Heart left ventricle (tissue), 16 donors: ENCODE data around the gene GAGE12J. TPM values are rescaled to one million over a fixed set of nuclear protein-coding genes. Genes with fewer than 3 reads are reported as not detected.

Experiments used
- ATAC-seq, 4 donors: fragments of 200-7000 bp; cut with Tn5 transposase; one replicate each; pipeline ENCODE4 v1.9.1; 2020 to 2022; ENCODE audit warnings: moderate library complexity in 4 of 4, mild to moderate bottlenecking in 3 of 4, moderate number of reproducible peaks in 1 of 4
- DNase-seq, 5 donors: peaks; one replicate each; pipeline ENCODE4 v3.0.0-alpha.2; 2020
- H3K27ac ChIP-seq, 12 donors: fragments of 200-600 bp; sonication (generic) in 4 of 12; one replicate each; pipeline versions ENCODE4 v1.5.0 to v1.8.0; 2016 to 2022; ENCODE audit warnings: mild to moderate bottlenecking in 2 of 12
- H3K27me3 ChIP-seq, 9 donors: fragments of 200-600 bp; sonication (generic) in 2 of 9; one replicate each; pipeline versions ENCODE4 v1.5.1 to v1.8.0; 2016 to 2022; ENCODE audit warnings: mild to moderate bottlenecking in 3 of 9
- H3K36me3 ChIP-seq, 9 donors: fragments of 200-600 bp; sonication (generic) in 2 of 9; one replicate each; pipeline versions ENCODE4 v1.5.0 to v1.8.0; 2018 to 2022; ENCODE audit warnings: mild to moderate bottlenecking in 2 of 9
- H3K4me1 ChIP-seq, 12 donors: fragments of 200-600 bp; sonication (generic) in 4 of 12; one replicate each; pipeline versions ENCODE4 v1.5.0 to v1.8.0; 2016 to 2022; ENCODE audit warnings: mild to moderate bottlenecking in 3 of 12
- H3K4me3 ChIP-seq, 12 donors: fragments of 200-600 bp; sonication (generic) in 4 of 12; one replicate each; pipeline versions ENCODE4 v1.5.0 to v1.8.0; 2017 to 2022; ENCODE audit warnings: mild to moderate bottlenecking in 9 of 12, moderate library complexity in 4 of 12
- H3K9me3 ChIP-seq, 12 donors: fragments of 200-600 bp; sonication (generic) in 4 of 12; one replicate each; pipeline versions ENCODE4 v1.5.0 to v1.8.0; 2016 to 2022; ENCODE audit warnings: mild to moderate bottlenecking in 1 of 12
- CTCF ChIP-seq, 12 donors: fragments of 200-600 bp; sonication (generic) in 4 of 12; IDR thresholded peaks; one replicate each; pipeline versions ENCODE4 v1.5.0 to v1.8.0; 2018 to 2022; ENCODE audit warnings: antibody characterized with exemption in 12 of 12, mild to moderate bottlenecking in 5 of 12
- POLR2A ChIP-seq, 2 donors: fragments of 450-650 bp; IDR thresholded peaks; one replicate each; pipeline ENCODE4 v1.6.1; 2017; ENCODE audit warnings: antibody characterized with exemption in 2 of 2, mild to moderate bottlenecking in 2 of 2, moderate library complexity in 2 of 2
- WGBS, 4 donors: extraction: QIAGEN DNeasy Blood & Tissue Kit in 2 of 4; methylation state at CpG; one replicate each; pipeline versions ENCODE4 v1.1.5 to v1.1.7; 2013 to 2018; 5-methylcytosine and 5-hydroxymethylcytosine counted together
- intact Hi-C, 10 donors: fragments of 100-400 bp; cut with DNase I; formaldehyde crosslinking; loops; one replicate each; pipeline versions ENCODE4 v1.11.1 to v1.14.2; 2022
- polyA plus RNA-seq, 2 donors: library from polyadenylated mRNA; stranded (reverse); fragments of 200-250 nt; gene quantifications; one replicate each; pipeline ENCODE4 v1.2.3, GENCODE V29; 2013
- total RNA-seq, 9 donors: library from RNA; depleted of rRNA in 2 of 9; stranded (reverse); fragments of >200 nt in 2 of 9; fragmentation: NEBNext Ultra II Directional in 3 of 9; extraction: Animal tissue kit (Norgen Biotek cat#: 25700) in 3 of 9; gene quantifications; one replicate each; pipeline versions ENCODE4 v1.1.0 to v1.2.4, GENCODE V29; 2016 to 2023
- donor health status: ischemic (EF 13 %, LVEDD 7.1; RV severe dilation, severe dysfunction).
- donor health status: healthy with polysubstance abuse.
- donor health status: DM: no; HTN: yes; CAD: no.
- donor health status: DM: no; HTN: no; CAD: no.
- donor health status: ischemic (EF 25% LVEDD 6.9; RV normal size, moderate dysfunction).
- donor health status: ischemic (EF 25% LVEDD 5.7; RV mildly dilated, moderate dysfunction).
- donor health status: healthy.
- donor health status: DM: yes; HTN: yes; CAD: no.
- donor health status: ischemic (EF 35%, LVEDD 5.7; RV mildly dilated, moderate dysfunction).
- donor health status: nonischemic (EF 11% LVEDD 7.7; RV severe dilation, severe dysfunction).
- donor health status: DM: yes; HTN: yes; CAD: no.
- donor health status: PGD.
- donor health status: ischemic (EF 29% LVEDD 5.4; RV normal size, mild dysfunction).
- donor health status: nonischemic (EF 23%, LVEDD 6.1; RV moderate dilation, normal function).

Gene GAGE12J
- total and polyA plus RNA-seq, 11 donors, result not detected

- DNase-seq (no peak), ATAC-seq (peak in 3 of 4 donors; percentile 40 to 53 (median 51))
- peaks cover 0 to 17% (median 0%) of the 10 kb centered on the region in 9 donors for H3K27me3 ChIP-seq
- H3K27ac ChIP-seq, result peak overlapping the region in 3 of 12 donors; percentile 5 to 34 (median 17)
- H3K4me1 ChIP-seq, result peaks cover 0 to 26% (median 9%) of the 10 kb centered on the region in 12 donors
- no peaks in the 10 kb centered on the region for H3K9me3 ChIP-seq
- H3K36me3 ChIP-seq, result no peaks in the 10 kb centered on the region
- intact Hi-C loops, result loop anchor here in 1 of 10 donors (10.0 kb wide), 1 partner anchor 82 kb away; no protein-coding TSS in a partner anchor
- WGBS, 4 donors, result 60 to 67% (median 64%) methylated on average over 19 of the region's 19 CpGs
- TF ChIP-seq CTCF (IDR thresholded peaks at IDR 0.05) (no peak), POLR2A (IDR thresholded peaks at IDR 0.05) (no peak)
- no peak overlapping the region for H3K4me3 ChIP-seq
These were observed 44.9 kb upstream of the GAGE12J start for GRCh38 chrX:49276671-49277534.

- no peak overlapping the region for H3K27ac ChIP-seq
- intact Hi-C loops, result loop anchor here in 1 of 10 donors (10.0 kb wide), 1 partner anchor 83 kb away; no protein-coding TSS in a partner anchor
- TF ChIP-seq POLR2A (IDR thresholded peaks at IDR 0.05) (no peak), CTCF (IDR thresholded peaks at IDR 0.05) (no peak)
- no peak overlapping the region for H3K4me3 ChIP-seq
- H3K27me3 ChIP-seq, result peaks cover 0 to 20% (median 0%) of the 10 kb centered on the region in 9 donors
- DNase-seq (no peak), ATAC-seq (no peak)
- peaks cover 0 to 21% (median 4%) of the 10 kb centered on the region in 12 donors for H3K4me1 ChIP-seq
- 71 to 79% (median 75%) methylated on average over 3 of the region's 3 CpGs for WGBS, 4 donors
- H3K9me3 ChIP-seq, result no peaks in the 10 kb centered on the region
- no peaks in the 10 kb centered on the region for H3K36me3 ChIP-seq
These were observed 44.4 kb upstream of the GAGE12J start for GRCh38 chrX:49277535-49277830.

GRCh38 chrX:49278081-49278480 lies 43.8 kb upstream of the GAGE12J start:
- H3K4me3 ChIP-seq, result no peak overlapping the region
- H3K4me1 ChIP-seq, result peaks cover 0 to 15% (median 2%) of the 10 kb centered on the region in 12 donors
- WGBS, 4 donors, result 88 to 96% (median 94%) methylated on average over 3 of the region's 3 CpGs
- H3K9me3 ChIP-seq, result no peaks in the 10 kb centered on the region
- peaks cover 0 to 20% (median 0%) of the 10 kb centered on the region in 9 donors for H3K27me3 ChIP-seq
- no peak overlapping the region for H3K27ac ChIP-seq
- H3K36me3 ChIP-seq, result no peaks in the 10 kb centered on the region
- intact Hi-C loops, result loop anchor here in 1 of 10 donors (10.0 kb wide), 1 partner anchor 83 kb away; no protein-coding TSS in a partner anchor
- no peak for TF ChIP-seq POLR2A (IDR thresholded peaks at IDR 0.05)
- TF ChIP-seq CTCF (IDR thresholded peaks at IDR 0.05), result no peak
- ATAC-seq, result no peak
- no peak for DNase-seq

- intact Hi-C loops, result loop anchor here in 1 of 10 donors (10.0 kb wide), 1 partner anchor 472 kb away; no protein-coding TSS in a partner anchor
- no peak for DNase-seq
- no peak overlapping the region for H3K27ac ChIP-seq
- peaks cover 0 to 7% (median 0%) of the 10 kb centered on the region in 12 donors for H3K4me1 ChIP-seq
- TF ChIP-seq CTCF (IDR thresholded peaks at IDR 0.05) (peak in 7 of 12 donors; percentile 11 to 40 (median 28)), POLR2A (IDR thresholded peaks at IDR 0.05) (no peak)
- WGBS, 4 donors, result 22 to 43% (median 34%) methylated on average over 11 of the region's 11 CpGs
- no peaks in the 10 kb centered on the region for H3K9me3 ChIP-seq
- ATAC-seq, result peak; percentile 42 to 79 (median 69)
- peaks cover 0 to 6% (median 0%) of the 10 kb centered on the region in 9 donors for H3K36me3 ChIP-seq
- no peak overlapping the region for H3K4me3 ChIP-seq
- peaks cover 0 to 6% (median 0%) of the 10 kb centered on the region in 9 donors for H3K27me3 ChIP-seq
These were observed 39.2 kb upstream of the GAGE12J start for GRCh38 chrX:49282647-49283011.
